ENCODE data around the gene NR2F2. TPM values are rescaled to one million over a fixed set of nuclear protein-coding genes. Genes with fewer than 3 reads are reported as not detected.

The NR2F2 gene
- total RNA-seq, result not detected in 2 replicates
- 0.23 TPM for total RNA-seq (2013)
- not detected in 2 replicates for polyA plus RNA-seq
- polyA minus RNA-seq, result 1.2 TPM in 1 of 2 replicates, not detected in the other

GRCh38 chr15:96330450-96331143 is at the start of gene NR2F2:
TSS of gene NR2F2 (plus strand) at chr15:96330700. CDS start at chr15:96332106, 1,406 bp downstream.
- WGBS (ENCODE audit: insufficient coverage), result 6% methylated on average over 64 of the region's 78 CpGs

More at GRCh38 chr15:96330450-96331143, at the start of gene NR2F2:
- peak within 1 kb of the TSS; percentile 59 for H3K4me2 ChIP-seq (replicated peaks; ENCODE audit: low read depth, low read length, poor library complexity, severe bottlenecking)
- H2AFZ ChIP-seq (ENCODE audit: insufficient read depth, low read depth, low read length, poor library complexity, severe bottlenecking), result peak within 1 kb of the TSS; percentile 54
- H3K36me3 ChIP-seq (replicated peaks in 1 of 2; ENCODE audit: control extremely low read depth in 1 of 2, control insufficient read depth in 1 of 2, extremely low read depth in 1 of 2, insufficient read depth in 2 of 2, low read length in 1 of 2), result no peaks in the 10 kb centered on the region
- H3K27me3 Mint-ChIP-seq, result peaks cover 65% of the 10 kb centered on the region
- H3K27ac Mint-ChIP-seq, result no peak within 1 kb of the TSS
- peak within 1 kb of the TSS in 3 of 5 experiments; percentile 12 to 44 (median 38) for H3K4me3 ChIP-seq (ENCODE audit: control extremely low read depth in 1 of 5, extremely low read depth in 1 of 5, insufficient read depth in 1 of 5, low read depth in 2 of 5, low read length in 4 of 5)
- H3K27ac ChIP-seq (ENCODE audit: low read length in 2 of 2), result no peak within 1 kb of the TSS
- peaks cover 2 to 67% (median 36%) of the 10 kb centered on the region in 4 experiments for H3K27me3 ChIP-seq (replicated peaks in 1 of 4; ENCODE audit: control extremely low read depth in 1 of 4, control insufficient read depth in 3 of 4, insufficient read depth in 4 of 4, low read length in 3 of 4)
- ChIA-PET POLR2A (no interaction called here), CTCF (no interaction called here)
- H4K20me1 ChIP-seq (ENCODE audit: control insufficient read depth, insufficient read depth, low read length, poor library complexity, severe bottlenecking), result no peaks in the 10 kb centered on the region
- ATAC-seq (ENCODE audit: low read depth) (peak; percentile 45), DNase-seq (peak; percentile 29)
- H3K9me3 ChIP-seq (ENCODE audit: control extremely low read depth in 1 of 3, control insufficient read depth in 2 of 3, insufficient read depth in 1 of 3, low read length in 2 of 3), result peaks cover 0 to 42% (median 0%) of the 10 kb centered on the region in 3 donors
- intact Hi-C loops (cut with micrococcal nuclease), result no loop called here
- no peaks in the 10 kb centered on the region for H3K79me2 ChIP-seq (ENCODE audit: control insufficient read depth, insufficient read depth, low read length)
- no peaks in the 10 kb centered on the region for H3K9me3 Mint-ChIP-seq (ENCODE audit: insufficient read depth)
- H3K4me1 Mint-ChIP-seq, result peaks cover 19% of the 10 kb centered on the region
- H3K9ac ChIP-seq (ENCODE audit: low read length), result peak within 1 kb of the TSS; percentile 26
- peak within 1 kb of the TSS; percentile 66 for H3K4me3 Mint-ChIP-seq
- peaks cover 4 to 9% of the 10 kb centered on the region in 2 donors for H3K4me1 ChIP-seq (ENCODE audit: control insufficient read depth in 2 of 2, insufficient read depth in 2 of 2, low read length in 2 of 2)
- no peak for TF ChIP-seq EZH2 (IDR thresholded peaks at IDR 0.05; ENCODE audit: borderline replicate concordance, insufficient read depth, low read depth, low read length, poor library complexity, severe bottlenecking)
- TF ChIP-seq CTCF (IDR thresholded peaks at IDR 0.05), result no peak
